Urothelium cell line (cell line): Measurements from ENCODE around the gene IRX4.
A peak's percentile ranks its signal among the peaks of the same experiment; 100 is the strongest.

Experiments
- DNase-seq: peaks from one replicate; pipeline ENCODE4 v3.0.0; 2011; ENCODE audit warnings: low spot score, mixed read lengths
- FAIRE-seq: peaks from 2 replicates; lab custom pipeline; 2011; peaks lifted over from hg19 to GRCh38; lab: Jason Lieb, UNC

The IRX4 gene

DNA sequence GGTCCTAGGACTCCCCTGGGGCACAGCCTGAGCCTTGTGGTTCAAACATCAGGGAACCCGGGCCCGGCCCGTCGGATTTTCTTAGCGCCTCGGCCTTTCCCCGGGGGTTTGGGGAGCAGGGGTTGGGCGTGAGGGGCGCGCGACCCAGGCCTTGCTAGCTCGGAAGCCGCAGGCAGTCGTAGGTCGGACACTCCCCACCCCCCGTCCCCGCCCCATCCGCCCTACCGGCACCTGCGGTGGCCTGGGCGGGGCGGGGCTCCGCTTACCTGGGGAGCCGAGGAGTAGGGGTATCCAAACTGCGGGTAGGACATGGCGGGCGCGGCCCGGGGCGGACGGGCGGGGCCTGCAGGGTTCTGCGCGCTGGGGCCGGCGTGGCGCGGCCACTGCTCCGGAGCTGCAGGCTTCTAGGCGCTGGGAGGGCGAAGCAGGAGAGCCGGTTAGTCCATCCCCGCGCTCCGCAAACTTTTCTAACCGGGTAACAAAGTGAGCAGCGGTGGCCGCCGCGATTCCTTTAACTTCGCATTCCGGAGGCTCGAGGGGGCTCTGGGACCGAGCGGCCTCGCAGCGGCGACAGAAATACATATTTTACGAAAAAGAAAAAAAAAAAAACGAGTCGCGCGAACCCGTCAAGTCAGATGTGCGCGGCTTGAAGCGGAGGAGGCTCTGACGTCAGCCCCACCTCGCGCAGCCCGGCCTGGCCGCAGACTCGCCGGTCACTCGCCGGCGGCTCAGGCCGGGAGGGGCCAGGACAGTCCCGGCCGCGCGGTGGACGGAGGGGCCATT lies at the start of gene IRX4:
IRX4 (minus strand) TSS at position 589 of the 783 bp plus-strand sequence; CDS start at position 311, 278 bp downstream.
- DNase-seq (no peak), FAIRE-seq (no peak)

DNA sequence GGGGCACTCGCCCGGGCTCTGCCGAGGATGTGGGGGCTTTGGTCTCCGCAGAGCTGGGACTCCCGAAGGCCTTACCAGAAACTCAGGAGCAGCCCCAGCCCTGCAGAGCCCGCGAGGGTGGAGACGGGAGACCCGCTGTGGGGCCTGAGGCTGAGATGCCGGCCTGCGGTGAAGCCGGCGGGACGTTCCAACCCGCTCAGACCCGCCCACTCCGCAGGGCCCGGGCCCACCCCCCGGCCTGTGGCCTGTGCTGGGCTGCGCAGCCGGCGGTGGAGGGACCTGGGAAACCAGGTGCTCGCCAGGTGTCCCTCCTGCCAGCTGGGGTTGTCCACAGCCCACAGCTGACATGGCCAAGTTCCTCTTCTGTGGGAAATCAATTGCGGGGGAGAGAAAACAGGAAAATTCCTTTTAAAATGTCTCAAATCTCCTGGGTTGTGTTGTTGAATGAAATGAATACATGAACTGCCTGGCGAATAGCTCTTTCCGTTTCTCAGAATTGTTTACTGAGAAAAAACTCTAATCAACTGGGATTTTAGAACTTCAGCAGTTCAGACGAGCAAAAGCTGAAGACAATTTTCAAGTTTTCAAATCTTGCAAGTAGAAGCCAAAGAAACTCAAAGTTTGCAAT lies 49.0 kb upstream of the IRX4 start:
- FAIRE-seq = no peak

DNA sequence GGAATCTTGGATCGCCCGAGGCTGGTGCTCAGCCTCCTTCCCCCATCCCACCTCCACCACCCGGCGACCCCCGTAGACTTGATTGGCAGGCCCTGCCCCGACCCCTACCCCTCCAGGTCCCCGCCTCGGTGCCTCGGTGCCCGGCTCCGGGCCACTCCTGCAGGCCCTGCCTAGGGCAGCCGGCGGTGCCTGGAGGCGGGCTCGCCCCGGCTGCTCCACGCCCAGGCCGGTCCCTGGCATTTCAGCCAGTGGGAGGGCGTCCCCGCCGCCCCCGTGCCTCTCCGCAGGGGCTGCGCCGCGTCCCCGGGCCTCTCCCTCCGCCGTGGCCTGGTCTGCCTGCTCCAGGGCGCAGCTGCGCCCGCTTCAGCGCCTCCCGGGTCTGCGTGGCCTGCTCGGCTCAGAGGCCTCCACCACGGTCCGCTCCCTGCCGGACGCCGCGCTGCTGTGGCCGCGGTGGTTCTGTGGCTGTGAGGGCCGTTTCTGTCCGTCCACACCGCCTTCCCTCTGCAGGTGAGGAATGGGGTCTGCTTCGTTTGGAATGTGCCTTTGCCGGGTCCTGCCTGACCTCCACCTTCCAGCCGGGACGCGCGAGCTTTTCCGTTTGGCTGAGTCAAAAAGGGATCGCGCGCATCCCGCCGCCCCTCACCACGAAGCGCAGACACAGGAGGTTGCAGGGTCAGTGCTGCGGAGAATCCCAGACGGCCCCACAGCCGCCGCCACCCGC lies 48.3 kb upstream of the IRX4 start:
- DNase-seq = no peak
- FAIRE-seq = no peak

More for the DNA sequence above, 49.0 kb upstream of the IRX4 start:
- no peak for DNase-seq

DNA sequence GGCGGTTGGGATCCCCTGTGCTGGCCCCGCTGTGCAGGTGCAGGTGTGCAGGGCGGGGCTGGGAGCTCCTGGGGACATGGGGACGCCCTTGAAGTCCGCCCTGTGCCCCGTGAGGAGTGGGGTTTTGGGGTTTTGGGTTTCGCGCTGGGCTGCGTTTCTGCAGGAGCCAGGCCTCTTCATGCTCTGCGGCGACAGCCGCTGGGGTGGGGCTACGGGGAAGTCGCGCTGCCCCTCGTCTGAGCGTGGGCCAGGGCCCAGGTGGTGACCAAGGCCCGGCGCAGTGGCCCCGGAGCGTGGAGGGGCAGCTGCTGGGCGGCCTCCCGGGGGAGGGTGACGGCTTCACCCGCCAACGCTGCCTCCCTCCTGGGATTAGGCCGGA lies 47.8 kb upstream of the IRX4 start:
- DNase-seq (no peak), FAIRE-seq (no peak)

DNA sequence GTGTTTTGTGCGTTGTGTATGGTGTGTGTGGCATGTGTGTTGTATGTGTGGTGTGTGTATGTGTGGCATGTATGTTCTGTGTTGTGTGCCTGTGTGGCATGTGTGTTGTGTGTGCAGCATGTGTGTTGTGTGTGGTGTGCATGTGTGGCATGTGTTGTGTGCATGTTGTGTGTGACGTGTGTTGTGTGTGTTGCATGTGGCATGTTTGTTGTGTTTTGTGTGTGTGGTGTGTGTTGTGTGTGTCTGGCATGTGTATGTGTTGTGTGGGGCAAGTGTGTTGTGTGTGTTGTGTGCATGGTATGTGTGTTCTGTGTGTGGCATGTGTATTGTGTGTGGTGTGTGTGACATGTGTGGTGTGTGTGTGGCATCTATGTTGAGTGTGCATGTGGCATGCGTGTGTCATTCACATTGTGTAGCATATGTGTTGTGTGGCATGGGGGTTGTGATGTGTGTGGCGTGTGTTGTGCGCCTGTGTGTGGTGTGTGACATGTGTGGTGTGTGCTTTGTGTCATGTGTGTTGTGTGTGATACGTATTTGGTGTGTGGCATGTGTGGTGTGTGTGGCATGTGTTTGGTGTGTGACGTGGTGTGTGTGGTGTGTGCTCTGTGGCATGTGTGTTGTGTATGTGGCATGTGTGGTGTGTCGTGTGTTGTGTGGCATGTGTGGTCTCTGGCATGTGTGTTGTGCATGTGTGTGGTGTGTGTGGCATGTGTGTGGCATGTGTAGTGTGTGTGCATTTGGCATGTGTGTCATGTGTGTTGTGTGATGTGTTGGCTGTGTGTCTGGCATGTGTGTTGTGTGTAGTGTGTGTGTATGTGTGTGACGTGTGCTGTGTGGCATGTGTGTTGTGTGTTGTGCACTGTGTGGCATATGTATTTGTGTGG lies 46.6 kb upstream of the IRX4 start:
- peak; percentile 100 for FAIRE-seq
- no peak for DNase-seq

DNA sequence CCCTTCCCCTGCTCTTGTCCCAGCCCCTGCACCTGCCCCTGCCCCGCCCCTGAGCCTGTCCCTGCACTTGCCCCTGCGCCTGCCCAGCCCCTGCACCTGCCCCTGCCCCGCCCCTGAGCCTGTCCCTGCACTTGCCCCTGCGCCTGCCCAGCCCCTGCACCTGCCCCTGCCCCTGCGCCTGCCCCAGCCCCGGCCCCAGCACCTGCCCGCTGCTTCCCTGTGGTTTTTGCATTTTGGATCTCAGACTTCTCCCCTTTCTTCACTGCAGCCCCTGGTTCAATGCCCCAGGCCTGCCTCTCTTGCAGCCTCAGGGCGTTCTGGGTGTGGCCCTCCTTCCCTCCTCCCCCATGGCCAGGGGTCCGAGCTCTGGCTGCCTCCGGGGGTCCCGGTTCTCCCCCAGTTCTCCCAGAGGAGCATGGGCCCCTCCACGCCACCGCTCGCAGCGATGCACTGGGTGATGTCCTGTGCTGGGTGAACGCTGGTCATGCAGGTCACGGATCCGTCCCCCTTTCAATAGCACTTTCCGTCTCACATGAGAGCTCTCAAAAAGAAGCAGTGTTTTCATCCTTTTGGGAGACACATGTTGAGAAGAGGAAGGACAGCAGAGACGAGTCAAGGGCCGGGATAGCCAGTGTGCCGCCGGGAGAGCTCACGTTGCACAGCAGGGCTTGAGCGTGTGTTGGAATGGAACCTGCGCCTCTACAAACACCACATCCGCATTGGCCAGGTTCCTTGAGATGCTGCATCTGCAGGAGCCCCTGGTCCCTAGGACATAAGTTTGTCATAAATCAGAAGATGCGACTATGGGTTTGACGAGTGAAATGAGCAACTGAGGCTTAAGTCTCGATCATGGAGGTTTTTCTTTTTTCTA lies 44.0 kb upstream of the IRX4 start:
- FAIRE-seq = no peak
- DNase-seq = no peak

DNA sequence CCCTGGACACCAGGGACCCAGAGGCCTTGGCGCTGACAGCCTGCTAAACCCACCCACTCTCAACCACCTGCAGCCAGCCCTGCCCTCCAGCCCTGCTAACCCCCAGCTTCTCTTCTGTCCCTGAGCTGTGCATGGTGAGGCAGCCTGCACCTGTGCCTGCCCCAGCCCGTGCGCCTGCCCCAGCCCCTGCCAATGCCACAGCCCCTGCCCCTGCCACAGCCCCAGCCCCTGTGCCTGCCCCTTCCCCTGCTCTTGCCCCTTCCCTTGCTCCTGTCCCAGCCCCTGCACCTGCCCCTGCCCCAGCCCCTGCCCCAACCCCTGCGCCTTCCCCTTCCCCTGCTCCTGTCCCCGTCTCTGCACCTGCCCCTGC lies 43.3 kb upstream of the IRX4 start:
- no peak for DNase-seq
- FAIRE-seq = no peak

DNA sequence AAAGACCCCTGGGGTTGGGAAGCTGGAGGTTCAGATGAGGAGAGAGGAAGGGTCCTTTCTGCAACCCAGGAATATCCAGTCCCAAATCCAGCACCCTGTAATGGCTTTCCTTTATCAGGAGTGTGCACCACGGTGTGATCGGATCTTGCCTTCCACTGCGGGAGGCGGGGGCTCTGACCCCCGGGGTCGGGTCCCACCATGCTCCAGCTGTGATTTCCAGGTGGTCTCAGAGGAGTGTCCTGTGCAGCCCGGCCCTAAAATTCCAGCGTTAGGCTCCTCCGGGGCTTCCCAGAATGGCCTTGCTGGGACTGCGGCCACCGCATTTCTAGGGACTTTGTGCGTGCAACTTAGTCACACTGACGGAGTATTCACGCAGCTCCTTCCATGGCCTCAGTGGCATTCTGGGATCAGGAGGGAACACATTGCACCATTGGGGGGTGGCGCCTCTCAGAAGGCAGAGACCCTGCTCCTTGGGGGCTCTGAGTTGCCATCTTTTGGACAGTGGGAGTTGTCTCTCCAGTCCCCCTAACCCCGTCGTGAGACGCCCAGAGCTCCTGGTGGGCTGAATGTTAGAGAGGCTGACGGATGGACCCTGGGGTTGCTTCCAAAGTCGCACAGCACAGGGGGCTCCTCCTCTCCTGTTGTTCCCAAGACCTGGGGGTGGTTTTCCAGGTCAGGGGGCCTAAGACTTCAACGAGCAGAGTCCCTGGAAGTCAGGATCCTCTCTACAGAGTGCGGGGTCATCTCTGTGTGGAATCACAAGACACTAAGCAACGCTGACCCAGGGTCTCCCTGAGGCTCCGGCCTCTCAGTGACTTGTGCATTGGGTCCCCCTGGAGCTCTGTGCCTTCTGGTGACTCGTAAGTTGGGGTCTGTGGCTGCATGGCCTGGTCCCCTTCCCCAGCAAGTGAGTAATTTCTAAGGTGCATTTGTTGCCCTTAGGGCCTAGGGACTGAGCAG lies 42.7 kb upstream of the IRX4 start:
- FAIRE-seq = no peak

DNA sequence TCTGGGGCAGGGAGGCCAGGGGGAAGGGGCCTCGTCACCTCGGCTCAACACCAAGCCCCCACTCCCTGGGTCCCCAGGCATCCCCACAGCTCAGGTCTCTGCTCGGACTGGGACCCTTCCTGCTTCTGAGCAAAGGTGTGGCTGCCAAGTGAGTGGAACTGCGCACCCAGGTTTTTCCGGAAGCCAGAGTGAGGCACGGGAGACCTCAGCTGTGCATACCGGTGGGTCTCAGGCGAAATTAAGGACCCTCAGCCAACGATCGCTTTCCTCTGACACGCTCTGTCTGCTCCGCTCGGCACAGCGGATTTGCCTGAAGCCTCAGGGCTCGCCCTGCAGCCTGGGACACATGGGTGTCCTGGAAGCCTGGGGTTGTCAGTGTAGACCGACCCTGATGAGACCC lies 41.0 kb upstream of the IRX4 start:
- FAIRE-seq = no peak
- DNase-seq = no peak

More for the DNA sequence above, 42.7 kb upstream of the IRX4 start:
- DNase-seq = no peak

DNA sequence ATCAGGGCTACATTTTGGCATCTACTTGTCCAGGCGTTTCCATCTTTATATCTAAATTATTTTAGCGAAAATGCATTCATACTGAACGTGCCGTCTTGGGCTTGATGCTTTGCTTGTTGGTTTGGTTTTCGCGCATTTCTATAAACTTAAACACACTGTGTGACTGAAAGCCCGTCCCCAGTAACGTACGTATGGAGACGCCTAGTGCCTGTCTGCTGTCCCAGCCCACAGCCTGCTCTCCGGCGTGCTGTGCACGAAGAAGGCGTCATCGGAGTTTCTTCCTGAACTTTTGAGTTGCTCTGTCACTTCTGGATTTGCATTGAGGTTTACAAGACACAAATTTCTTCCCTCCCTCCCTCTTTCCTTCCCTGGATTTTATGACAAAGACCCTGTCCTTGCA lies 40.6 kb upstream of the IRX4 start:
- no peak for DNase-seq
- no peak for FAIRE-seq

DNA sequence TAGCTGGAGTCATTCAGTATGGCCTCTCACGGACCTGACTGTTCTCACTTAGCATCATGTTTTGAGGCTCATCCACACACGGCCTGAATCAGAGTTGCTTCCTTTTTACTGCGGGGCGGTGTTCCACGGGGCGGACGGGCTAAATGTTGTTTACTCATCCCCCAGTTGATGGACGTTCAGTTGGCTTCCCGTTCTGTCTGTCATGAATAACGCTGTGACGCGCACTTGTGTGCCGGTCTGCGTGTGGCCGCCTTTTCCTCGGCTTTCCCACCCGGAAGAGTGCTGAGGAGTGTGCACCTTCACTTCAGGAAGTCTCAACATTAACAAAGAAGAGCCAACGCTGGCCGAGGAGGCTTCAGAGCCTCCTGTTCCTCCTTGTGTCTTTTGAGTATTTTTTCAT lies 39.0 kb upstream of the IRX4 start:
- FAIRE-seq = no peak
- no peak for DNase-seq

DNA sequence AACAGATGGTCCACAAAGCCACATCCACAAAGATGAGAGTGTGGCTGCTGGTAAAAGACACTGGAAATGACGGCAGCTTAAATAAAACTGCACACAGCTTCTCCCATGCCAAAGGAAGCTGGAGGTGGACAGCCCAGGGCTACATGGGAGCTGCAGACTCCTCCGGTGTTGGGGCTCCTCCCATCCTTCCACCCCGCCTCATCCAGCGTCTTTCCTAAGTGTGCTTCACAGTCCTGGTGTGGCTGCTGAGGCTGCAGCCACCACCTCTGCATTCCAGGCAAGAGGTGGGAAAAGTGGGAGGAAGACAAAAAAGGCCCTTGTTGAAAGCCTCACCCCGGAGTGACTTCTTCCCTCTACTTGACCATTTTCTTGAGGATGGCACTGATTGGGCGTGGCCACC lies 37.0 kb upstream of the IRX4 start:
- no peak for FAIRE-seq
- DNase-seq = no peak

DNA sequence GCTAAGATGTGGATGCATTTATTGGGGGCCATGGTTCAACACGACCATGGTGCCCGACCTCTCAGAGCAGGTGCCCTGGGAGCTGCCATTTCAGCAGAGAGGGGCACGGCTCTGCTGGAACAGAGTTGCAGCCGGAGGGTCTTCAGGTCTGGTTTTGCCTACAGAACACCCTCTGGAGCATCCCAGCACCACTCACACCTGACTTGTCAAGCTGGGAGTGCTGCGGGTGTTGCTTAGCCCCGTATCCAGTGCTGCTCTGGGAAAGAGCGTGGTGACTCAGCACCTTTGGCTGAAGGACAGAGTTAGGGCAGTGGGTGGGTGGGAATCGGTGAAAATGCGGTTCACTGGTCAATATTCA lies 36.5 kb upstream of the IRX4 start:
- DNase-seq (no peak), FAIRE-seq (no peak)

DNA sequence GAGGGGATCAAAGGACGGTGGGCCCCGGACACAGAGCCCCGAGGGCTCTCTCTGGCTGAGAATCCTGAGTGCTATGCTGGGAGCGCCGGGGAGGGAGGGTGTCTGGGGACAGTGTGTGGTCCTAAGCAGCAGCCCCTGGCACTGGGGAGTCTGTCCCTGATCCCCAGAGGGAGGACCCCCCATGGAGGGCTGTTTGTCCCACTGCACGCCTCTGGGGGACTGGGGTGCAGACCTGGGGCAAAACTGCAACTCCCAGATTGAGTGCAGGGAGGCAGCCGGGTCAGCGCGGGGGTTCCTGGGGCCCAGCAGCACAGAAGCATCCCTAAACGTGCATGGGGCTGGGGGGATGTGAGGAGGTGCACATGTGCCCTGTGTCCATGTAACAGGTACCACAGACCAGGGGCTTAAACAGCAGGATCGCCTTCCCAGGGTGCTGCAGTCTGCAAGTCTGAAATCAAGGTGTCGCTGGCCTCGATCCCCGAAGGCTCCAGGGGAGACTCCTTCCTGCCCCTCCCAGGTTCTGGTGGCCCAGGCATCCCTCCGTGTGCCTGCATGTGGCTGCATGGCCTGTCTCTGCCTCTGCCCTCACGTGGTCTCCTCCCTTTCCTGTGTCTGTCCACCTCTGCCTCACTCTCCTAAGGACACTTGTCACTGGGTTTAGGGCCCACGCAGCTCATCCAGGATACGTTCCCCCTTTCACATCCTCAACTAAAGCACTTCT lies 35.9 kb upstream of the IRX4 start:
- DNase-seq (no peak), FAIRE-seq (no peak)

DNA sequence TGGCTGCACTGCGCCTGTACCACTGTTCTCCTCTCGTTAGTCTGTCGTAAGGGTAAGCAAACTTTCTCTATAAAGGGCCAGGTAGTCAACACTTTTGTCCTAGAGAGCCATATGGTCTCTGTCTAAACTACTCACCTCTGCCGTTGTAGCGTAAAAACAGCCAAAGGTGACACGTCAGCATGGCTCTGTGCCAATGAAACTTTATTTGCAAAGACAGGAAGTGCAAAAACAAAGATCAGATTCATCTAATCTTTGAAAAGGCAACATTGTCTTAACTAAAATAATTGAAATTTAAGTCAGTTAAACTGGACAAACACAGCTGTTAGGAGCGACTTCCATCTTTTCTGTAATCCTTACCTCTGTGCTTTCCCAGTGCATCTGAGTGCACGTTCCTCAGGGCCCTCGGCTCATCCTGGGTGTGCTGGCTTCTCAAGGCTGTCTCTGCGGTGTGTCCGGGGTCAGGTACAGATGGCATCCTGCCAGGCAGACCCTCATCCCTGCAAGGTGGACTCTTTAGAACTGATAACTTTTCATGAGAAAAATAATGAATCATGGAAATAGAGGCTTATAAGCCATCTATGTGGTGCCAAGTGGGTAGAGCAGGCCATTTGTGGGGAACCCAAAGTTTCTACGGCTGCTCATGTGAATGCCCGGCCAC lies 35.2 kb upstream of the IRX4 start:
- DNase-seq (no peak), FAIRE-seq (peak; percentile 72)

DNA sequence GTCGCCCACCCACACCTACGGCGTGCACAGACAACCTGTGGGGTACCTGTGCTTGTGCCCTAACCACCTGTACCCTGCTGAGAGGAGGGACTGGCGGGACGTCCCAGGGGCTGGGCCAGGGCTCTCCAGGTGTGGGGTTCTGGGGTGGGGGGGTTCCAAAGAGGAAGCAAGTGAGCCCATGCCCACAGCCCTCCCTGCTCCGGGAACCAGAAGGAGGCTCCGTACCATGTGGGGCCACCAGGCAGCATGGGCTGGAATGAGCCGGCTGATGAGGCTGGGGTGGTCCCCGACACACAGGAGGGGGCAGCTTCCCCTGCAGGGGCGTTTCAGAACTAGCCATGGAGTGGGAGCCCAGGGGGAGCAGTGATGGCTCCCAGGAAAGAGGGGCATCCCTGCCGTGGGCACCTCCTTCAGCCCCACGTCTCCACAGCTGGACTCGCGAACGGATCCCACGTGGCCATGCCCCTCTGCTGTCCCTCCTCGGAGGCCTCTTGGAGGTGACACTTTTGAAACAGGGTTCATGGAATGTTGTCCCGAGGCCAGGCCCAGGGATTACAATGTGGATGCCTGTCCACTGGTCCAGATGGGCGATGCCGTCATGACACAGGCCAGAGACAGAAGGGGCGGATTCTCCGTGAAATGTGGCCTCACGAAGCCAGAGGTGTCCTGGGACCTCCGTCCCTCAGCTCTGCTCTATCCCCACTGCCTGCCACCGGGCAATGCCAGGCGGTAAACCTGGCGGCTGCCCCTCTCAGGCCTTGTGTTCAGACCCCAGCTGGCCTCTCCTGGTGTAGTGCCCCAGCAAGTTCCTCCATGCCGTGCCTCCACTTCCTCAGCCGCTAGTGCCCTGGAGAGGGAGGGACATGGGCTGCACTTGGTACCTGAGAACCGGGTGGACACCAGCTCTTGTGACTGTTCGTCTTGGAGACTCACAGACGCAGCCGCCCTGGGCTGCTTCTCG lies 33.6 kb upstream of the IRX4 start:
- no peak for FAIRE-seq
- DNase-seq = no peak

DNA sequence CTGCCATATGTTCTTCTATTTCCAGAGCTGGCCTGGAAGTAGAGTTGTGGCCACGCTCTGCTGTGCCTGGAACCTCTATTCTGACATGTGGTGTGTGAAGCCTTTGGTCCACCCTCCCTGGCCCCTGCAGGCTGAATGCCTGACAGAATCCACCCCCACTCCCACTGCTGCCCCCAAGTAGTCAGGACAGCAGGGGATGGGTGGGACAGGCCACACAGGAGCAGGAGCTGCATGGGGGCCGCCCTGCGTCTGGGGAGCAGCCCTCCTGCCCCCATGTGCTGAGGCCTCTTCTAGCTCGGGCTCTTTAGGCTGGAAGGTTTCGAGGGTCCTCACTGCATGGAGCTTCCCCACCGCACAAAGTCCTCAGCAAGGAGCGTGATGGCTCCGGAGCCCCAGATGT lies 32.6 kb upstream of the IRX4 start:
- no peak for FAIRE-seq
- no peak for DNase-seq
